Islet of Langerhans (tissue), 1 donor: ENCODE measurements around the gene NFKBIZ.

Source experiments
- FAIRE-seq: peaks from one replicate; lab custom pipeline; 2011; peaks lifted over from hg19 to GRCh38; lab: Jason Lieb, UNC

The NFKBIZ gene

GRCh38 chr3:101825904-101826445 lies 23.3 kb upstream of the NFKBIZ start:
- peak; percentile 65 for FAIRE-seq

GRCh38 chr3:101827211-101828174 lies 21.8 kb upstream of the NFKBIZ start:
- peak; percentile 81 for FAIRE-seq

- FAIRE-seq: no peak
These were observed 21.0 kb upstream of the NFKBIZ start for GRCh38 chr3:101828276-101828675.

GRCh38 chr3:101828691-101829436 lies 20.4 kb upstream of the NFKBIZ start:
- peak; percentile 66 for FAIRE-seq

GRCh38 chr3:101829437-101829830 lies 19.9 kb upstream of the NFKBIZ start:
- peak; percentile 13 for FAIRE-seq

- FAIRE-seq: no peak
These were observed 19.4 kb upstream of the NFKBIZ start for GRCh38 chr3:101829874-101830273.

GRCh38 chr3:101833446-101833974 lies 15.8 kb upstream of the NFKBIZ start:
- FAIRE-seq: no peak

- FAIRE-seq: no peak
These were observed 13.6 kb upstream of the NFKBIZ start for GRCh38 chr3:101835676-101836075.

GRCh38 chr3:101836160-101836559 lies 13.2 kb upstream of the NFKBIZ start:
- no peak for FAIRE-seq

GRCh38 chr3:101836652-101837598 lies 12.4 kb upstream of the NFKBIZ start:
- FAIRE-seq: peak; percentile 79

GRCh38 chr3:101838691-101839090 lies 10.6 kb upstream of the NFKBIZ start:
- peak; percentile 33 for FAIRE-seq

- no peak for FAIRE-seq
These were observed 9.2 kb upstream of the NFKBIZ start for GRCh38 chr3:101840066-101840465.

- no peak for FAIRE-seq
These were observed 6.9 kb upstream of the NFKBIZ start for GRCh38 chr3:101842245-101842934.

GRCh38 chr3:101842935-101843330 lies 6.4 kb upstream of the NFKBIZ start:
- peak; percentile 79 for FAIRE-seq

- no peak for FAIRE-seq
These were observed 3.9 kb upstream of the NFKBIZ start for GRCh38 chr3:101845425-101845824.

GRCh38 chr3:101846709-101847108 lies 2.6 kb upstream of the NFKBIZ start:
- no peak for FAIRE-seq

GRCh38 chr3:101847328-101847727 lies 2.0 kb upstream of the NFKBIZ start:
- no peak for FAIRE-seq

GRCh38 chr3:101848326-101848725 lies 988 bp upstream of the NFKBIZ start:
- no peak for FAIRE-seq

GRCh38 chr3:101849714-101850245 lies 466 bp downstream of the NFKBIZ start:
- FAIRE-seq: no peak

GRCh38 chr3:101850246-101851051 lies 1.1 kb downstream of the NFKBIZ start:
- no peak for FAIRE-seq
